Mesenchymal stem cell (in vitro differentiated cells and primary cell): ENCODE data around the gene MPST.

ENCODE experiments used
- DNase-seq: peaks from one replicate; pipeline ENCODE4 v3.0.0-alpha.2; 2013
- H2AFZ ChIP-seq: one replicate; pipeline ENCODE4 v1.6.1; 2013; ENCODE audit warnings: low read depth, mild to moderate bottlenecking, control low read depth, inconsistent platforms, low read length, moderate library complexity
- H2AK5ac ChIP-seq: 2 replicates; pipeline ENCODE4 v1.6.1; 2013; ENCODE audit warnings: low read length, moderate library complexity, mild to moderate bottlenecking, inconsistent platforms; ENCODE audit not compliant: severe bottlenecking
- H2BK120ac ChIP-seq: one replicate; pipeline ENCODE4 v1.6.1; 2013; ENCODE audit warnings: low read depth, mild to moderate bottlenecking, inconsistent platforms, low read length, moderate library complexity
- H2BK12ac ChIP-seq, 2 experiments: one replicate each; pipeline ENCODE4 v1.6.1; 2013; ENCODE audit warnings: inconsistent platforms in 2 of 2, low read length in 2 of 2, mild to moderate bottlenecking in 2 of 2, moderate library complexity in 2 of 2, control low read depth in 1 of 2
- H2BK15ac ChIP-seq: one replicate; pipeline ENCODE4 v1.6.1; 2013; ENCODE audit warnings: mild to moderate bottlenecking, low read depth, inconsistent platforms; ENCODE audit not compliant: poor library complexity, severe bottlenecking
- H2BK5ac ChIP-seq: 2 replicates; pipeline ENCODE4 v1.6.1; 2013; ENCODE audit warnings: low read depth, mild to moderate bottlenecking, low read length, control low read depth, inconsistent platforms; ENCODE audit not compliant: poor library complexity, severe bottlenecking
- H3K14ac ChIP-seq, 2 experiments: one replicate each; pipeline ENCODE4 v1.6.1; 2013; ENCODE audit warnings: inconsistent platforms in 2 of 2, low read length in 2 of 2, control low read depth in 1 of 2, mild to moderate bottlenecking in 1 of 2, moderate library complexity in 1 of 2
- H3K18ac ChIP-seq, 2 experiments: one replicate each; pipeline ENCODE4 v1.6.1; 2013; ENCODE audit warnings: inconsistent platforms in 2 of 2, low read length in 2 of 2, control low read depth in 1 of 2, low read depth in 1 of 2, mild to moderate bottlenecking in 1 of 2
- H3K23ac ChIP-seq, 2 experiments: one replicate each; pipeline ENCODE4 v1.6.1; 2013; ENCODE audit warnings: inconsistent platforms in 2 of 2, low read length in 2 of 2, mild to moderate bottlenecking in 2 of 2, moderate library complexity in 2 of 2, control low read depth in 1 of 2
- H3K27ac ChIP-seq: 2 replicates; pipeline ENCODE4 v1.5.1; 2013; ENCODE audit warnings: mild to moderate bottlenecking, moderate library complexity, low read length, control low read depth, inconsistent platforms; ENCODE audit not compliant: poor library complexity, severe bottlenecking
- H3K27me3 ChIP-seq, 2 experiments: 2 replicates each; pipeline versions ENCODE4 v1.6.1 to v1.7.0; 2013; ENCODE audit warnings: low read length in 2 of 2, mild to moderate bottlenecking in 2 of 2, moderate library complexity in 2 of 2, control low read depth in 1 of 2, inconsistent platforms in 1 of 2; ENCODE audit not compliant: control insufficient read depth in 1 of 2, insufficient read depth in 1 of 2
- H3K36me3 ChIP-seq, 2 experiments: 2 replicates each; pipeline versions ENCODE4 v1.6.1 to v1.7.0; 2013; ENCODE audit warnings: low read length in 2 of 2, control low read depth in 1 of 2, inconsistent platforms in 1 of 2, low read depth in 1 of 2, mild to moderate bottlenecking in 1 of 2; ENCODE audit not compliant: insufficient read depth in 2 of 2, control insufficient read depth in 1 of 2
- H3K4ac ChIP-seq, 2 experiments: one replicate each; pipeline ENCODE4 v1.6.1; 2013; ENCODE audit warnings: inconsistent platforms in 2 of 2, low read length in 2 of 2, mild to moderate bottlenecking in 2 of 2, moderate library complexity in 2 of 2, control low read depth in 1 of 2, low read depth in 1 of 2
- H3K4me1 ChIP-seq: 2 replicates; pipeline ENCODE4 v1.6.1; 2013; ENCODE audit warnings: low read depth, low read length, control low read depth; ENCODE audit not compliant: control insufficient read depth, insufficient read depth
- H3K4me2 ChIP-seq: 2 replicates; pipeline ENCODE4 v1.6.1; 2013; ENCODE audit warnings: low read length, mild to moderate bottlenecking, inconsistent platforms; ENCODE audit not compliant: poor library complexity, severe bottlenecking
- H3K4me3 ChIP-seq, 2 experiments: 2 replicates each; pipeline versions ENCODE4 v1.5.1 to v1.7.0; 2013; ENCODE audit warnings: low read length in 2 of 2, mild to moderate bottlenecking in 2 of 2, control low read depth in 1 of 2, low read depth in 1 of 2; ENCODE audit not compliant: insufficient read depth in 1 of 2
- H3K79me1 ChIP-seq: replicated peaks from 2 replicates; pipeline ENCODE4 v1.6.1; 2013; ENCODE audit warnings: mild to moderate bottlenecking, control low read depth, low read length, inconsistent platforms; ENCODE audit not compliant: poor library complexity, severe bottlenecking
- H3K9ac ChIP-seq: 2 replicates; pipeline ENCODE4 v1.7.0; 2013; ENCODE audit warnings: mild to moderate bottlenecking, low read length, moderate library complexity
- H3K9me3 ChIP-seq: 2 replicates; pipeline ENCODE4 v1.7.0; 2013; ENCODE audit warnings: mild to moderate bottlenecking, low read length; ENCODE audit not compliant: control insufficient read depth
- H4K8ac ChIP-seq: one replicate; pipeline ENCODE4 v1.6.1; 2013; ENCODE audit warnings: inconsistent platforms, mild to moderate bottlenecking, low read length, moderate library complexity
- H4K91ac ChIP-seq: one replicate; pipeline ENCODE4 v1.6.1; 2013; ENCODE audit warnings: mild to moderate bottlenecking, low read length, inconsistent platforms
- WGBS: methylation state at CpG from one replicate; pipeline ENCODE4 v1.1.7; 2013; ENCODE audit warnings: mixed read lengths; 5-methylcytosine and 5-hydroxymethylcytosine counted together

The MPST gene

GRCh38 chr22:37012956-37013355 is 6.6 kb upstream of the MPST start:
- Histone ChIP-seq H3K9ac (no peak overlapping the region), H4K91ac (no peak overlapping the region), H2BK120ac (no peak overlapping the region), H2BK5ac (no peak overlapping the region), H3K36me3 (peaks cover 17 to 24% of the 10 kb centered on the region in 2 experiments), H3K4me1 (peaks cover 18% of the 10 kb centered on the region), H3K4ac (no peak overlapping the region), H3K23ac (no peak overlapping the region), H3K27me3 (peaks cover 9 to 23% of the 10 kb centered on the region in 2 experiments), H3K27ac (no peak overlapping the region), H3K9me3 (no peaks in the 10 kb centered on the region), H2BK12ac (no peak overlapping the region), H3K4me2 (no peak overlapping the region), H2AFZ (no peak overlapping the region), H3K14ac (no peak overlapping the region), H4K8ac (no peak overlapping the region), H3K4me3 (no peak overlapping the region), H3K18ac (no peak overlapping the region), H2AK5ac (no peak overlapping the region), H3K79me1 (peaks cover 17% of the 10 kb centered on the region), H2BK15ac (no peak overlapping the region)
- DNase-seq = no peak
- whole genome bisulfite sequencing = 93% methylated on average over 8 of the region's 10 CpGs

- Histone ChIP-seq H3K4me3 (no peak overlapping the region), H2BK15ac (no peak overlapping the region), H2BK12ac (no peak overlapping the region), H3K79me1 (peaks cover 24% of the 10 kb centered on the region), H4K91ac (no peak overlapping the region), H3K27ac (no peak overlapping the region), H3K27me3 (peaks cover 4 to 9% of the 10 kb centered on the region in 2 experiments), H3K18ac (no peak overlapping the region), H4K8ac (no peak overlapping the region), H3K36me3 (peaks cover 18 to 26% of the 10 kb centered on the region in 2 experiments), H3K4ac (no peak overlapping the region), H3K14ac (no peak overlapping the region), H2BK5ac (no peak overlapping the region), H3K9ac (no peak overlapping the region), H2BK120ac (no peak overlapping the region), H3K23ac (no peak overlapping the region), H3K4me1 (peaks cover 25% of the 10 kb centered on the region), H2AK5ac (no peak overlapping the region), H3K9me3 (no peaks in the 10 kb centered on the region), H3K4me2 (no peak overlapping the region), H2AFZ (no peak overlapping the region)
- DNase-seq = no peak
- WGBS = 93% methylated on average over 4 of the region's 4 CpGs
Observed at GRCh38 chr22:37014415-37014806, 5.1 kb upstream of the MPST start.

GRCh38 chr22:37014835-37015586 is 4.5 kb upstream of the MPST start:
- no peak overlapping the region for H4K91ac ChIP-seq

GRCh38 chr22:37015587-37015878 is 4.0 kb upstream of the MPST start:
- Histone ChIP-seq H3K27me3 (no peaks in the 10 kb centered on the region), H3K79me1 (peaks cover 25% of the 10 kb centered on the region), H4K91ac (no peak overlapping the region), H3K4me2 (no peak overlapping the region), H2AFZ (no peak overlapping the region), H2AK5ac (no peak overlapping the region), H3K4me3 (no peak overlapping the region), H3K27ac (no peak overlapping the region), H3K14ac (no peak overlapping the region), H3K18ac (no peak overlapping the region), H2BK15ac (no peak overlapping the region), H3K4me1 (peaks cover 27% of the 10 kb centered on the region), H3K4ac (no peak overlapping the region), H3K23ac (no peak overlapping the region), H3K9me3 (no peaks in the 10 kb centered on the region), H2BK12ac (no peak overlapping the region), H2BK5ac (no peak overlapping the region), H3K9ac (no peak overlapping the region), H4K8ac (no peak overlapping the region), H3K36me3 (peaks cover 18 to 26% of the 10 kb centered on the region in 2 experiments), H2BK120ac (no peak overlapping the region)
- 94% methylated on average over 4 of the region's 4 CpGs for WGBS
- DNase-seq = no peak

More at GRCh38 chr22:37014835-37015586, 4.5 kb upstream of the MPST start:
- 80% methylated on average over 11 of the region's 12 CpGs for WGBS
- no peak overlapping the region for H3K27ac ChIP-seq
- H3K4ac ChIP-seq = no peak overlapping the region
- H2BK5ac ChIP-seq = no peak overlapping the region
- no peak overlapping the region for H3K9ac ChIP-seq
- peaks cover 24% of the 10 kb centered on the region for H3K79me1 ChIP-seq
- H3K14ac ChIP-seq = no peak overlapping the region
- no peak overlapping the region for H2BK120ac ChIP-seq
- H3K23ac ChIP-seq = no peak overlapping the region
- no peak overlapping the region for H3K4me3 ChIP-seq
- H3K4me1 ChIP-seq = peaks cover 25% of the 10 kb centered on the region
- H3K36me3 ChIP-seq = peaks cover 18 to 26% of the 10 kb centered on the region in 2 experiments
- no peak for DNase-seq
- no peak overlapping the region for H4K8ac ChIP-seq
- H3K4me2 ChIP-seq = no peak overlapping the region
- no peak overlapping the region for H2BK15ac ChIP-seq
- no peak overlapping the region for H2AK5ac ChIP-seq
- no peak overlapping the region for H2AFZ ChIP-seq
- H3K27me3 ChIP-seq = peaks cover 1 to 3% of the 10 kb centered on the region in 2 experiments
- H3K18ac ChIP-seq = no peak overlapping the region
- H3K9me3 ChIP-seq = no peaks in the 10 kb centered on the region
- no peak overlapping the region for H2BK12ac ChIP-seq
